ENCODE measurements around the gene CSTF1.

The CSTF1 gene

DNA sequence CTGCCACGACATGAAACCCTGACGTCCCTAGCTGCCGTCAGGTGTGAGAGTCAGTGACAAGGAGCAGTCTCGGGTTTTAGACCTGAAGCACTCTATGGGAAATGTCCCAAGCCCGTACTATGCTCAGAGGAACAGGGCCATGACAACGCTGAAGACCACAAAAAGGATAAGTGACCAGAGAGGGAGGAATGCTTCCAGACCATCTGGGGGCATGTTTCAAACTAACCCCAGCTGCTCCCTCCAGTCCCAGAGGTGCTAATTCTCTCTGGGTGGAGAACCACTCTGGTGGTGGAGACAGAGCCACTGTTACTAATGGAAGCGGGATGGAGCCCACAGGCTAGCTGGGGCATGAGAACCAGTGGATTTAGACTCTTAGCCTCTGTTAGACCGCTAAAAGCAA is 9.1 kb upstream of the CSTF1 start:
- Histone ChIP-seq H2AFZ (ENCODE audit: low read depth, low read length) (no peak overlapping the region), H3K79me2 (ENCODE audit: low read length) (peaks cover 88% of the 10 kb centered on the region), H3K4me2 (ENCODE audit: low read length) (no peak overlapping the region), H3K9me3 (ENCODE audit: insufficient read depth, low read length) (no peaks in the 10 kb centered on the region), H3K27me3 (ENCODE audit: low read depth, low read length) (no peaks in the 10 kb centered on the region), H3K4me3 (ENCODE audit: low read length) (no peak overlapping the region), H4K20me1 (ENCODE audit: insufficient read depth, low read length) (peaks cover 46% of the 10 kb centered on the region), H3K27ac (ENCODE audit: low read length) (no peak overlapping the region), H3K9ac (ENCODE audit: low read length) (no peak overlapping the region), H3K4me1 (ENCODE audit: low read length) (no peaks in the 10 kb centered on the region), H3K36me3 (replicated peaks; ENCODE audit: low read depth, low read length) (peaks cover 83% of the 10 kb centered on the region)
- no peak for TF ChIP-seq EZH2phosphoT487 (IDR thresholded peaks at IDR 0.05; ENCODE audit: low read depth)
- no peak for TF ChIP-seq CTCF (IDR thresholded peaks at IDR 0.05; ENCODE audit: low read depth, low read length)

GRCh38 chr20:56385130-56385529 is 7.3 kb upstream of the CSTF1 start:
- H3K4me3 ChIP-seq (ENCODE audit: low read length) = no peak overlapping the region
- H3K4me2 ChIP-seq (ENCODE audit: low read length) = no peak overlapping the region
- no peaks in the 10 kb centered on the region for H3K4me1 ChIP-seq (ENCODE audit: low read length)
- H3K27me3 ChIP-seq (ENCODE audit: low read depth, low read length) = no peaks in the 10 kb centered on the region
- no peaks in the 10 kb centered on the region for H3K9me3 ChIP-seq (ENCODE audit: insufficient read depth, low read length)
- H3K9ac ChIP-seq (ENCODE audit: low read length) = no peak overlapping the region
- no peak overlapping the region for H3K27ac ChIP-seq (ENCODE audit: low read length)
- peaks cover 93% of the 10 kb centered on the region for H3K79me2 ChIP-seq (ENCODE audit: low read length)
- peaks cover 86% of the 10 kb centered on the region for H3K36me3 ChIP-seq (replicated peaks; ENCODE audit: low read depth, low read length)
- TF ChIP-seq EZH2phosphoT487 (IDR thresholded peaks at IDR 0.05; ENCODE audit: low read depth) (no peak), CTCF (IDR thresholded peaks at IDR 0.05; ENCODE audit: low read depth, low read length) (no peak)
- peaks cover 41% of the 10 kb centered on the region for H4K20me1 ChIP-seq (ENCODE audit: insufficient read depth, low read length)
- H2AFZ ChIP-seq (ENCODE audit: low read depth, low read length) = no peak overlapping the region

DNA sequence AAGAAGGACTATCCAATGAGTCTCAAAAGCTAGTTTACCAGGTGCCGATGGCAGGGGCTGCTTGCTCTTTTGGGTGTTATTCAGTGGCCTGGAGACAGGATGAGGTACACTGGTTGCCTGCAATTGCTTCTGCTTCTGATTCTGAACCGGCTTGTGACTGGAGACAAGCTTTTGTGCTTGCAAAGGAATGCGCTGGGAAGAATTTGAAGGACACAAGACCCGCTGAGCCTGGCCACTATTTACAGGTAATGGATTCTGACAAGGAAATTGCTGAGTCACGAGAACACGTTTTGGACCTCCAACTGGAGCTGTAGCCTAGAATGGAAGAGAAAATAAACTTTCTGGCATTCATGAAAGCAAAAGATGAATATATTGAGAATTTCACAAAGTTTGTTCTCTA is 6.2 kb upstream of the CSTF1 start:
- Histone ChIP-seq H4K20me1 (ENCODE audit: insufficient read depth, low read length) (peaks cover 35% of the 10 kb centered on the region), H3K79me2 (ENCODE audit: low read length) (peaks cover 95% of the 10 kb centered on the region), H3K4me1 (ENCODE audit: low read length) (peaks cover 7% of the 10 kb centered on the region), H3K9ac (ENCODE audit: low read length) (no peak overlapping the region), H3K27ac (ENCODE audit: low read length) (no peak overlapping the region), H2AFZ (ENCODE audit: low read depth, low read length) (no peak overlapping the region), H3K27me3 (ENCODE audit: low read depth, low read length) (no peaks in the 10 kb centered on the region), H3K4me3 (ENCODE audit: low read length) (no peak overlapping the region), H3K9me3 (ENCODE audit: insufficient read depth, low read length) (no peaks in the 10 kb centered on the region), H3K4me2 (ENCODE audit: low read length) (no peak overlapping the region), H3K36me3 (replicated peaks; ENCODE audit: low read depth, low read length) (peaks cover 85% of the 10 kb centered on the region)
- TF ChIP-seq EZH2phosphoT487 (IDR thresholded peaks at IDR 0.05; ENCODE audit: low read depth) (no peak), CTCF (IDR thresholded peaks at IDR 0.05; ENCODE audit: low read depth, low read length) (no peak)

DNA sequence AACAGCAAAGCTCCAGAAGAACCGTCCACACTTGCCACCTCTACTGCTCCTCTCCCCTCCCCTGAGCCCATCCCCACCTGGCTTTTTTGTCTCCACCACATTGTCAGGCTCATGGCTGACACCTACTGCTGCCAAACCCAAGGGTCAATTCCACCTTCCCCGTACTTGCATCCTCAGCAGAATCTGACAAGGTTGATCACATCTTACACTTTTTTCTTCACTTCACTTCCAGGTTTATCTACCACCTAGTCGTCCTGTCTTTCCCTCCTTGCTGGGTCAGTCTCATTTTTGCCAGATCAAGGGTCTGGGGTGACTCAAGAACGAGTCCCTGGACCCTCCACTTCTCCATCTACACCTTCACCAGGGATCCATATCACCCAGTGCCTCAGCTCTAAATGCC is 3.6 kb upstream of the CSTF1 start:
- H2AFZ ChIP-seq (ENCODE audit: low read depth, low read length) = no peak overlapping the region
- peaks cover 95% of the 10 kb centered on the region for H3K79me2 ChIP-seq (ENCODE audit: low read length)
- H4K20me1 ChIP-seq (ENCODE audit: insufficient read depth, low read length) = peaks cover 21% of the 10 kb centered on the region
- peaks cover 66% of the 10 kb centered on the region for H3K36me3 ChIP-seq (replicated peaks; ENCODE audit: low read depth, low read length)
- no peak overlapping the region for H3K4me3 ChIP-seq (ENCODE audit: low read length)
- peaks cover 13% of the 10 kb centered on the region for H3K4me1 ChIP-seq (ENCODE audit: low read length)
- no peaks in the 10 kb centered on the region for H3K9me3 ChIP-seq (ENCODE audit: insufficient read depth, low read length)
- no peak overlapping the region for H3K9ac ChIP-seq (ENCODE audit: low read length)
- TF ChIP-seq CTCF (IDR thresholded peaks at IDR 0.05; ENCODE audit: low read depth, low read length) (no peak), EZH2phosphoT487 (IDR thresholded peaks at IDR 0.05; ENCODE audit: low read depth) (no peak)
- no peak overlapping the region for H3K27ac ChIP-seq (ENCODE audit: low read length)
- H3K27me3 ChIP-seq (ENCODE audit: low read depth, low read length) = no peaks in the 10 kb centered on the region
- H3K4me2 ChIP-seq (ENCODE audit: low read length) = no peak overlapping the region

All from OCI-LY3 (cell line).